GM10847 (cell line): ENCODE data around the gene IFI44.
A peak's percentile ranks its signal among the peaks of the same experiment; 100 is the strongest.

Experiments used
- POLR2A ChIP-seq: IDR thresholded peaks from 2 replicates; pipeline ENCODE4 v1.6.1; 2011; ENCODE audit not compliant: insufficient read length; ENCODE audit errors: extremely low read depth

Gene IFI44, protein sequence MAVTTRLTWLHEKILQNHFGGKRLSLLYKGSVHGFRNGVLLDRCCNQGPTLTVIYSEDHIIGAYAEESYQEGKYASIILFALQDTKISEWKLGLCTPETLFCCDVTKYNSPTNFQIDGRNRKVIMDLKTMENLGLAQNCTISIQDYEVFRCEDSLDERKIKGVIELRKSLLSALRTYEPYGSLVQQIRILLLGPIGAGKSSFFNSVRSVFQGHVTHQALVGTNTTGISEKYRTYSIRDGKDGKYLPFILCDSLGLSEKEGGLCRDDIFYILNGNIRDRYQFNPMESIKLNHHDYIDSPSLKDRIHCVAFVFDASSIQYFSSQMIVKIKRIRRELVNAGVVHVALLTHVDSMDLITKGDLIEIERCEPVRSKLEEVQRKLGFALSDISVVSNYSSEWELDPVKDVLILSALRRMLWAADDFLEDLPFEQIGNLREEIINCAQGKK

GRCh38 chr1:78649628-78650027, at the start of gene IFI44:
IFI44 (plus strand) TSS chr1:78649831; CDS start chr1:78650196, 365 bp downstream.
- TF ChIP-seq POLR2A: peak; percentile 35

- no peak for TF ChIP-seq POLR2A
Measured at GRCh38 chr1:78601068-78601467, 48.6 kb upstream of the IFI44 start.

- TF ChIP-seq POLR2A: no peak
Measured at GRCh38 chr1:78603206-78603605, 46.4 kb upstream of the IFI44 start.

DNA sequence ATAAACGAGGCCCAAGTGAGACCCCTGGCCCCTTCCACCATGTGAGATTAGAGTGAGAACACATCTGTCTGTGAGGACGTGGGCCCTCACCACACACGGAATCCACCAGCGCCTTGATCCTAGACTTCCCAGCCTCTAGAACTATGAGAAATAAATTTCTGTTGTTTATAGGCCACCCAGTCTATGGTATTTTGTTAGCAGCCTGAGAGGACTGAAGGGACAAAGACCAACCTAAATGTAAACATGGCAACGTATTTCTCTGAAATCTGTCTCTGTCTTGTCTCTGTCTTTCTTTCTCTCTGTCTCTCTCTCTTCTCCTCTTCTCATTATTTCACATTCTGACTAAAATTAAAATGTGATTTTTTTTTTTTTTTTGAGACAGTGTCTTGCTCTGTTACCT, 45.0 kb upstream of the IFI44 start:
- TF ChIP-seq POLR2A: no peak

DNA sequence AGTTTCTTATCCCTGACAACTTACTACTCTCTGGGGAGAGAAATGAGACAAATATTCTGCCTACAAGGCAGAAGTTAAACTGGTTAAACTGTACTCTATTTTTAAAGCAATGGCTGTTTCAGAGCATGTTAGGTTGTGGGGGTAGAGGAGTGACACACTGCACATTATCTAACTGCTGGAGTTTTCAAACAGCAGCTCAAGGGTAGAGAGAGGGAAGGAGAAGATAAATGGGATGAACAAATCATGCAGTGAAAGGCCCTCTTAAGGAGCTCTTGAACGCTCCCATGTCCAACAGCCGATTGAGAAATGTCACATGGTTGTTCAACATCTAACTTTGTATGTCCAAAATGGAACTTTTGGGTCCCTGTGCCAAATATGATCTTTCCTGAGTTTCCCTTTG, 43.4 kb upstream of the IFI44 start:
- no peak for TF ChIP-seq POLR2A

GRCh38 chr1:78607334-78607927, 42.2 kb upstream of the IFI44 start:
- no peak for TF ChIP-seq POLR2A

GRCh38 chr1:78607944-78608343, 41.7 kb upstream of the IFI44 start:
- no peak for TF ChIP-seq POLR2A

DNA sequence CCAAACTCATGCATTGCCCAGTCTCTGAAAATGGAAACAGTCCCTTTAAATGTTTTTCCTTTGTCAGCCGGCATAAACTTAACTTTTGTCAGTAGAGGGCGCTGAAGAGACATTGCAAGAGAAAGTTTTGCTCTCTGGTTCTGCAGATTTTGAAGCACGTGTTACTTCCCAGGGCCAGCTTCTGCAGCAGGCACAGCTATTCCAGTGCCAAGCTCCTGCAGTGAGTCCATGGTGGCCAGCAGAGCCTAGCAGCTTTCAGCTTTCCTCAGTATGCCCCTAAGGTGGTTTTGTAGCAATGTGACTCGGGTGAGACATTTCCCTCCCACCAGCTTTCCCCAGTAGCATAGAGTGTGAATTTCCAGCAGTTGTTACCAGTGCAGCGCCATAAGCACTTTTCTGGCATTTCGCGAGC, 32.0 kb upstream of the IFI44 start:
- no peak for TF ChIP-seq POLR2A

- TF ChIP-seq POLR2A: no peak
Measured at GRCh38 chr1:78619032-78619431, 30.6 kb upstream of the IFI44 start.

DNA sequence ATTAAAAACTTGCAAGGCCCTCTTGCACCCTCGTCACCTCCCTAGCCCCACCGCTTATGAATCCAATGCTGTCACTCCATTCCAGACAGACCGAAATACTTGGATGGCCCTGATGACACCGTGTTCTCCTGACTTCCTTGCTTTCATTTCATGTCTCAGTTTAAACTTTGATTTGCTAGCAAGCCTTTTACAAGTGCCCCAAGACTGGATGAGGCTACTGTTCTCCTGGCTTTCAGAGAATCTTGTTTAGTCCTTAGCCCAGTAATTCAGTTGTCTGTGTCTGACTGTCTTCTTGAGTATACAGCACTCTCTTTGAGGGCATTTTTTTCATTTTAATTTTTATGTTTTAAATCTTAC, 30.2 kb upstream of the IFI44 start:
- TF ChIP-seq POLR2A: no peak

DNA sequence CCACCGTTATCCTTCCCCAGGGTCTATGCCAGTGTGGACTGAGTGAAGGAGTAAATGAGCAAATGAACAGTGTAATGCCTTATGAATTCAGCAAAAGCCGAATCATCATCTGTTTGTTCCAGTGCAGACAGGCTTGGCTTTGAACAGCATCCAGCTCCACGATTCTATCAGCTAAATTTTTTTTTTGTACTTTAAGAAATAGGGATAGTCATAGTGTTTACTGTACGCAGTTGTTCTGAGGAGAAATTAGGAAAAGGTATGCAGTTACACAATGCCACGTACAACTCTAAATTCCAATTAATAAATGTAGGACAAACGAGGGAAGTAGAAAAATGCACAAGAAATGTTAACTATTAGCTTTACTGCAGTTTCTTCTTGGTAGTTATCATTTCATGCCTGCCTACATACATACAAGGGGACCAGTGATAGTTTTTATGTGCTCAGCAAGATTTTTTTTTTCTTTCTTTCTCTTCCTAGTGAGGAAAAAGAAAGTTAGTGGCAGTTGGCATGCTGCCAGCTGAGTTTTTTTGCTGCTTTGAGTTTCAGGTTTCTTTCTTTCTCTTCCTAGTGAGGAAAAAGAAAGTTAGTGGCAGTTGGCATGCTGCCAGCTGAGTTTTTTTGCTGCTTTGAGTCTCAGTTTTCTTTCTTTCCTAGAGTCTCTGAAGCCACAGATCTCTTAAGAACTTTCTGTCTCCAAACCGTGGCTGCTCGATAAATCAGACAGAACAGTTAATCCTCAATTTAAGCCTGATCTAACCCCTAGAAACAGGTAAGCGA, 29.6 kb upstream of the IFI44 start, which contains the start of gene IFI44L:
Gene IFI44L (plus strand): TSS at position 646 of the 777 bp plus-strand sequence. CDS start 7,468 bp downstream, outside the sequence.
- TF ChIP-seq POLR2A: no peak

GRCh38 chr1:78620666-78621065, 29.0 kb upstream of the IFI44 start:
- TF ChIP-seq POLR2A: no peak

GRCh38 chr1:78622548-78622947, 27.1 kb upstream of the IFI44 start:
- no peak for TF ChIP-seq POLR2A

DNA sequence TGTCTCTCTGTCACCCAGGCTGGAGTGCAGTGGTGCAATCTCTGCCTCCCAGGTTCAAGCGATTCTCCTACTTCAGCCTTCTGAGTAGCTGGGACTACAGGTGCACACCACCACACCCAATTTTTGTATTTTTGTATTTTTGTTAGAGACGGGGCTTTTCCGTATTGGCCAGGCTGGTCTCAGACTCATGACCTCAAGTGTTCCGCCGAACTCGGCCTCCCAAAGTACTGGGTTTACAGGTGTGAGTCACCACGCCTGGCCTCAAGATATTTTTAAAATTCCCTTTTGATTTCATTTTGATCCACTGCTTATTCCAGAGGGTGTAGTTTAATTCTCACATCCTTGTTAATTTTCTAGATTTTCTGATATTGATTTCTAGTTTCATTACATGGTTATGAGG, 25.6 kb upstream of the IFI44 start:
- TF ChIP-seq POLR2A: no peak

- TF ChIP-seq POLR2A: no peak
Measured at GRCh38 chr1:78627321-78627720, 22.3 kb upstream of the IFI44 start.

DNA sequence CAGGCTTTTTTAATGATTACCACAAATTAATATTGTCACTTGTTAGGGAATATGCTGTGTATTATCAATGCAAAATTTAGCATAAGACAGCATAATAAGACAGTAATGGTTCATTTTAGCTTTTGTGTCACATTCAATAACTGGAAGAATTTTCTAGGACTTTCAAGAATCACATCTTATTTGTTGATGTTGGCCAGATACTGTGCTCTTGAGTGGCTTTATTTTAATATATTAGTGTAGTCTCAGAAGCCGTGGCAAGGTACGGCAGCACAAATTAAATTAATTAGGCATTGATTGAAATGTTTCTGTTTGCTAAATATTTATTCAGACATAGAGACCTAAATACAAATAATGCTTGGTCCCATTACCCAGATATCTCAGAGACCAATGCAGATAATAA, 19.0 kb upstream of the IFI44 start:
- TF ChIP-seq POLR2A: no peak
